ENCODE results near the gene AP5B1. TPM values are rescaled to one million over a fixed set of nuclear protein-coding genes. Genes with fewer than 3 reads are reported as not detected.
A peak's percentile ranks its signal among the peaks of the same experiment; 100 is the strongest.
"Not testable (repeated sequence)": the region's sequence is repeated elsewhere in the genome, so short reads cannot be mapped to it uniquely, and the experiment has no call there.

Gene AP5B1
- polyA plus RNA-seq, 10 donors = 1.4 to 3.0 (median 2.2) TPM

DNA sequence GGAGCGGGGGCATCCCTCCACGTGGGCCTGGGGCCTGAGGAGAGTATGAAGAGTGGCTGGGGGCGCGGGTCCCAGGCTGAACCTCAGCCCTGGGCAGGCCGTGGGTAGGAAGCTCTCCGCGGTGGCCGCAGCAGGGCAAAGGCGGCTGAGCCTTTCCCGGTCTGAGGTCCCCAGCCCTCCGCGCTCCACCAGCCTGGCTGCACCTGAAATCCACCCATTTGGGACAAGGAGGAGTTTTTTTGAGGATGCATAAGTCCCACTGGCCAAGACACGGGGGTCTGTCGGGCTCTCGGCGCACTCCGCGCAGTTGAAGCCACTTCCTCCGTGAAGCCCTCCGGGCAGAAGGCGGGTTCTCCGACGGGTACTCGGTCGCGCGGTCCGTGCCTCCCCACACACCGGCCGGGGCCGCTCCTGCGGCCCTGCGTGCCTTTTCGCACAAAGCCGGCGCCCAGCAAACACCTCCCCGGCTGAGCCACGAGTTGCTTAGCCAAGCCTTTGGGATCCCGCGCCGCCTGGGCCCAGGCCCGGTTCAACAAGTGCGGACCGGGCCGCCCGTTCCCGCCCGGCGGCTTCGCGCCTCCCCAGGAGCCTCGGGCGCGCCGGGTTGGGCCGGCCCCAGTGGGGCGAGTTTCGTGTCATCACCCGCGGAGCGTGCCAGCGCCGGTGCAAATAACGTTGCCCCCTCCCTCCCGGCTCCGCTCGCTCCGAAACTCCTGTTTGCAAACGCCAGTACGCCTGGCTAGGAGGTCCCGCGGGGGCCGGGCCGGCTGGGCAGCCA lies 5.4 kb upstream of the AP5B1 start:
- DNase-seq = no peak

DNA sequence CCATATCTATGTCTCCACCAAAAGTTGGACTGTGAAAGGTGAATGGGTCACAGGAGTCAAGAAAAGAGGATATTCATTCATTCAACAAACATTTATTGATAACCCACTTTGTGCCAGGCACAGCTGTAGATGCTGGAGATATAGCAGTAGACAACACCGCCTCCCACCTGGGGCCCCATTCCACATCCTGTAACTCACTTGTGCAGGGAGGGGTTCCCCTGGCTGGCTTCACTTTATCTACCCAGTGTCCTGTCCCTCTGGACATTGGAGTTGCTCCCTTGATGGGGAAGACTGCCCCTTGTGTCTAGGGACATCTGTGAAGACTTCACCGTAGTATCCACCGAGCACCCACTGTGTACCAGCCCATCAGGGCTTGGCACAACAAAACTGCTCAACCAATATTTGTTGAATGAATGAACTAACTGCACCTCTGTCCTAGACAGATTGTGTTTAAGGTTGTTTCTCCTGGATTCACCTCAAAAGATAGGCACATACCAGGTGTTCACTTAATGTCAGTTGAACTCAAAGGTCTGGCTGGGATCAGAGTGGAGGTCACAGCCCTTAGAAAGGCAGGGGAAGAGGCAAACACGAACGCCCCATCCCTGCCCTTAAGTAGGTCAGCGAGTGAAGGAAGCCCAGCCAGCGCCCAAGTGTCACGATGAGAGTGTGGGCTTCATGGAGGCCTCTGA lies 4.7 kb upstream of the AP5B1 start:
- DNase-seq = no peak

DNA sequence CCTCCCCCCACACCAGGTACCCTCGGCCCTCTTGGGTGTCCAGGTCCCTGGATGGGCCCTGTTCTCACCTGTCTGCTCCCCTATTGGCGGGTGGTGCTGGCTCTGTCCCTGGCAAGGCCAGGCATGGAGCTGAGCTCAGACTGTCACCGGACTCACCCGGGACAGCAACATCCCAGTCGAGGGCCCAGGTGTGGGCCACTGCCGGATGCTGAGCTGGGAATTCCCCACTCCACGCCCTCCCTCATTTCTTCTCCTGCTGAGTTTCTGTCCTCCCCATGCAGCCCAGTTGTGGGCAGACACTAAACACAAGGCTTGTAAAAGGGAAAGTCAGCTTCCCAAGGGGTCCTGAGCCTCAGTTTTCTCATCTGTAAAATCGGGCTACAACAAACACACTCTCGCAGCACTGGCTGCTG lies 2.0 kb upstream of the AP5B1 start:
- DNase-seq = no peak

DNA sequence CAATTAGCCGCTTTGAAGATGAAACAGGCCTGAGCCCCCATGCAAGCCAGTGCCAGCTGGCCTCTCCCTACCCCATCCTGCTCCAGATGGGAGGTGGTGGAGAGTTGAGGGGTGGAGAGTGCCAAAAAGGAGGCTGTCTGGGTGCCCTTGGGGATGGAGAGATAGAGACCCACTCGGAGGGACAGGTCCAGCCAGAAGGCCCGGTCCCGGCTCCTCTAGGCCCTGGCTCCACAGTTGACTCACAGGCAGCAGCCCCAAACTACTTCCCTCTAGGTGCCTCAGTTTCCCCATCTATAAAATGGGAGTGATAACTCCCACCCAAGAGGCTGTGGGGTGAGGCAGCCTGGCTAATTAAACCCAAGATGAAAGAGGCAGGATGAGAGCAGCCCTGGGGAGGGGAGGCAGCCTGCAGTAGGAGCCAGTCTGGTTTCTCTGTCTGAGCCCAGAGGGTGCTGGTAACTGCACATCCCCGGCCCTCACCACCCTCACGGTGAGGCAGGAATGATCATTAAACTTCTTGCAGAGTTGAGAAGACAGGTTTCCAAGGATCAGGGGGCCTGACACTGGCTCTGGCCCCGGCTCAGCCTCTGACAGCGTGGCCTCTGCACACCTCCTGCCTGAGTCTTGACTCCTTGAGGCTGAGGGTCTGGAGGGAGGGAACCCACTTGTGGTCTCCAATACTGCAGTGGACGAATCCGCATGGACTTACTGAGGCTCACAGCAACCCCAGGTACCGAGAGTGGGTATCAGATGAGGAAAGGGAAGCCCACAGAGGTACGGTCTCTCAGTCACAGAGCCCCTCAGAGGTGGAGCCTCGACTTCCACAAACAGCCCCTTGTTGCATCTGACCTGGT lies 1.4 kb upstream of the AP5B1 start:
- DNase-seq = no peak

DNA sequence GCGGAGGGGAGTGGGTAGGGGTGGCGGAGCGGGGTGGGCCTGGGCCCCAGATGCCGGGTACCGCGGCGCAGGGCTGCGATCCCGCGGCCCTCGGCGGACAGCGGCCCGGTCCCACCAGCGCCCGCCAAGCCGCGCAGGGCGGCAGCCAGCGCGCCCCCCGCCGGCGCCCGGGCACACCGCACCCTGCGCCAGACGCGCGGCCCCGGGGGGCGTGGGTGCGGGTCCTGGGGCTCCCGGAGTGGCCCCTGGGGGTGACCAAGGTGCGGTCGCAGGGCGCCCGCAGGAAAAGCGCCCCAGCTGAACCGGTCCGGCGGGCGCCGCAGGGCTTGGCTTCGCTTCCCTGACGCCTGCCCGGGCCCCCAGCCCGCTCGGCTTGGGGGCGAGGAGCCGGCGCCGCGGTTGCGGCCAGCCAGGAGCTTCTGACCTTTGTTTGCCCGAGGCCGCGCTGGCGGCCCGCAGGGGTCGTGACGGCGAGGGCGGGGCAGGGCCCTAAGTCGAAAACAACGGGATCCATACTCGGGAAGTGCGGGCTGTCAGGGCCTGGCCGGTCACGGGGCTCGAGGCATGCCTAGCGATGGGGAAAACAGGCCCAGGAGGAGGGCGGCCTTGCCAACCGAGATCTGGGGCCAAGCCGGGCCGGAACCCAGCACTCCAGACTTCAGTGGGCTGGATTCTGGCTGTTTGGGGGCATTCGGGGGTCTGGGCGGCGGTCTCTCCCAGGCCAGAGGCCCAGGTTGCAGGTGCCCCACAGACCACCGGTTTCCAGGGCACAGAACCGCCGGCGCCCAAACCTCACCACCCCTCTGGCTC lies 581 bp upstream of the AP5B1 start:
- DNase-seq = peak in 1 of 3 donors; percentile 57

DNA sequence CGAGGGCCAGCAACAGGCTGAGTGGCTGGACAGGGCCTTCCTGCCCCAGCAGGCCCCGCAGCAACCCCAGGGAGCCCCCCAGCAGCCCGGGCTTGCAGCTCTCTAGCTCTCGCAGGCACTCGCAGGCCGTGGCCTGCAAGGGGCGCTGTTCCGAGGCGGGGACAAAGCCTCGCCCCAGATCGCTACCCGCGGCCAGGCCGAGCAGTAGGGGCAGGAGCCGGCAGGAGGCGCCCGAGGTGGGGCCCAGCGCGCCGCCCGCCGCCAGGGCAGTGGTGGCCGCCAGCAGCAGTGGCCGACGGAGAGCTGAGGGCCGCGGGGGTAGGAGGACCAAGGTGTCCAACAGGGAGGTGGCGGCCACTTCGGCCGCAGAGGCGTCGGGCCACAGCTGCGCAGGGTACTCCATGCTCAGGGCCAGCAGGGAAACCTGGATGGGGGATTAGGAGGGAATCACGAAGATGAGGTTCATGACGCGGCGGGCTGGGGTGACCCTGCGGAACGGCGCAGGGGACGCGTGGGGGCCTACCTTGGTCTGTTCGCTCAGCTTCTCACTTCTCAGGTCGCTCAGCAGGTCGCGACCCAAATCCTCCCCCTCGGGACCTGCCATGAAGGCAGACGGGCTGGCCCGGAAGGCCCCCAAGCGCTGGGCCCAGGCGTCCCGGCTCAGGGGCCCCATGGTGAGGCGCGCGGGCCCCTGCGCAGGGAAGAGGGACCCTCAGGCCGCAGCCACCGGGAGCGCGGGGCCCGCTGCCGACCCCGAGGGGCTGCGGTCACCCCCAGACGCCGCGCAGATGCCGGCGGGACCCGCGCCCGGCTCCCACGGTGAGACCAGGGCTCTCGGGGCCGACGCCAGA lies 632 bp downstream of the AP5B1 start:
- peak; percentile 43 to 77 (median 49) for DNase-seq

DNA sequence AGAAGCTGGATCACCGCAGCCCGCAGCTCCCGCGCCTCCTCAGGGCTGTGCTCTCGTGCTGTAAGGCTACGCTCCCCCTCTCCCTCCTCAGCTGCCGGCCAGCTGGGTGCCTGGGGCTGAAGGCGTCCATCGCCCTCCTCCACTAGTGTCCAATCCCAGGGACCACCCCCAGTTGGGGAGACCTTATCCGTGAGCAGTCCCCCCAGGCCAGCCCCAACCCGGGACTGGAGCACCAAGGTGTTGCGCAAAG lies 1.2 kb downstream of the AP5B1 start:
- DNase-seq = no peak

DNA sequence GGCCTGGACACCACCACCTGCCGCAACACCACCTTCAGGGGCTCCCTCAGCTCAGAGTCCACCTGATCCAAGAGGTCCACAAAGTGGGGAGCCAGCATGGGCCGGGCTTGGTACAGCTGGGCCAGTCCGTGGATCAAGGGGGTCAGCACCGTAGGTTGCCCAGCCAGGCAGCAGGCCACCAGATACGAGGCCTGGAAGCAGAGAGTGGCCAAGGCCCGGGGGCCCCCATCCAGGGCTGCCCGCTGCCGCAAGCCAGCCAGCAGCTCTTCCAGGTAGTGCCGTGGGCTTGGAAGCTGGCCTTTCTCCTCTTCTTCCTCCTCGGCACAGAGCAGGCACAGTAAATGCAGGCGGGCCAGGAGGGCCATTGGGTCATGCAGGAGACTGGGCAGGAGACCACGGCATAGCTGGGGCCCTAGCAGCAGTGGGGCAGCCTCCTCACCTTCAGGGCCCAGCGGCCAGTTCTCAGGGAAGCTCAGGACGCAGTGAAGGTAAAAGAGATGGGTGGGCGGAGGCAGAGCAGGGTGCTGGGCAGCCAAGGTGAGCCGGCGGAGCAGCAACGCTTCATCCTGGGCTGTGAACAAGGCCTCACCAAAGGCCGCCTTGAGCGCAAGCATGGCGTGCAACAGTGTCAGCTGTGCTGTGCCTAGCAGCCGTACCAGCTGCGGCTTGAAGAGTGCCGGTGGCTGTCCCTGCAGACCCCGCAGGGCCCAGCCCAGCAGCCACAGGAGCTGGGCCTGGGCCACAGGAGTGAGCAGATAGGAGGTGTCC lies 1.7 kb downstream of the AP5B1 start:
- DNase-seq = no peak

DNA sequence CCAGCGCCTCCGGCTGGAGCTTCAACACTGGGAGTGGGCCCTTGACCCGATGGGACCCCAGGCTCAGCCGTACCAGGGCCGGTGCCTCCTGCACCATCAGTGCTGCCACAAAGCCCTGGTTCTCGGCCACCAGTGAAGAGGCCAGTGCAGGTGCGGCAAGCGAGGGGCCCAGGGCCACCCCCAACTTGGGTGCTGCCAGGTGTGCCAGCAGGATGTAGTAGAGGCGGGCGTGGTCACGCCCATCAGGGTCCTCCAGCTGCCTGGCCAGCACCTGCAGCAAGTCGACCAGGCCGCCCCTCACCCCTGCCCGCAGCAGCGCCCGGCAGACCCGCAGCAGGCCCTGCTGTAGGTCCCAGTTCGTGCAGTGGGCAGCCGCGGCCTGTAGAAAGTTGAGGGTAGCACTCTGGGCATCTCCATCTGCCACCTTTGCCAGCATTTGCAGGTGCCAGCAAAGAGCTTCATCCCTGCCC lies 2.3 kb downstream of the AP5B1 start:
- DNase-seq = no peak

DNA sequence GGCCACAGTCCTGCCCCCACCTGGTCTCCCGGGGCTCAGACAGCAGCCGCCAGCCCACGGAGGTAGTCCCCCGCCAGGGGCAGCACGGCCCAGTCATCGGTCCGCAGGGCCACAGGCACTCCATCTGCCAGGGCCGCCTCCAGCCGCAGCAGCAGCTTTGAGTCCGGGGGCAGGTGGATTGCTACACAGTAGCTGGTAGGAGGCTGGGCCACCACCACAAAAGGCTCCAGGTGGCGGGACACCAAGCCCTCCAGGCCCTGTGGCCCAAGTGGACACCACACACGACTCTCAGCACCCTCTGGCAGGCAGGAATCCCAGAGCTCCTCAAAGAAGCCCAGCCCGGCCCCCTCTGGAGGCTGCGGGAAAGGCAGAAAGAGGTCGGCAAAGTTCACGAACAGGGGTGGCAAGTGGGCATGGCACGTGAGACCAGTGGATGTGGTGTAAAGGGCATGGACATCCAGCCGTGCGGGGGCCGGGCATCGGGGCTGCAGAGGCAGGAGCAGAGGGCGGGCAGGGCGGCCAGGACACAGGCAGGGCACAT lies 2.9 kb downstream of the AP5B1 start:
- no peak for DNase-seq

DNA sequence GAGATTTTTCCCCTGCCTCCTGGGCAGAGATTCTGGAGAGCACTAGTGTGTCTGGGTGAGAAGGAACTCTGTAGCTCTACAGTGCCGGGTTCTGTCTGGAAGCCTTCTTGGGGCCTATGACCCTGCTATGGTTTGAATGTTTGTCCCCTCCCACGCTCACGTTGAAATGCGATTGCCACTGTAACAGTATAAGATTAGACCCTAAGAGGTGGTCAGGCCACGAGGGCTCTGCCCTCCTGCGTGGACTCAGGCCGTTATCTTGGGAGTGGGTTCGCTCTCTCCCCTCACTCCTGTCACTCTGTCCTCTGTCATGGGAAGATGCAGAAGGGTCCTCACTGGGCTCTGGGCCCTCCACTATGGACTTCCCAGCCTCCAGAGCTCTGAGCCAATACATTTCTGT lies 3.5 kb downstream of the AP5B1 start:
- no peak for DNase-seq

DNA sequence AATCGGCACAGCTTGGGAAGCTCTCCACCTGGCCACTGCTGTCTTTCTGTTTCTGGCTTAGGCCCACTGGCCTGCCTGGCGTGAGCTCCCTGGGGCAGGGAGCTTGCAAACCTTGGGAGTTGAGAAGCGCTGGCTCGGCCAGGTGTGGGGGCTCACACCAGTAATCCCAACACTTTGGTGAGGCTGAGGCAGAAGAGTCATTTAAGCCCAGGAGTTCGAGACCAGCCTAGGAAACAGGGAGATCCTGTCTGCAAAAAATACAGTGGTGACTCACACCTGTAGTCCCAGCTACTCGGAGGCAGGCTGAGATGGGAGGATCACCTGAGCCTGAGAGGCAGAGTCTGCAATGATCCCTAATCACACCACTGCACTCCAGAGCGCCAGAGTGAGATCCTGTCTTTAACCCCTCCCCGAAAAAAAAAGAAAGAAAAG lies 4.0 kb downstream of the AP5B1 start:
- no peak for DNase-seq

DNA sequence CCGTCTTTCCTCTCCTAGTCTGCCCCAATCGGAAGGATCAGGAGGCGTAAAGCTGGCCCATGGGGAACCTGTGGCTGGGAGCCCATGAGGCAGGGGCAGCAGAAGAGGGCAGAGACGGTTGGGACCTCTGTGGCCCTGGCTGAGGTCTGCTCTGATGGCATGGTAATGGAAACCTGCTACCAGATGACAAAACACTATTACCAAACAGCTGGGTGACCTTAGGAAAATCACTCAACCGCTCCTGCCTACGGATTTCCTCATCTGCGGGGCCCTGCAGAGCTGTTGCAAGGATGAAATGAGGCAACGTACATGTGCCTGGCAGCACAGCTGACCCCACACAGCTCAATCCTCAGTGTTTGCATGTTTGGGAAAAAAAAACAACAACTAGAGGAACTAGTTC lies 4.6 kb downstream of the AP5B1 start:
- DNase-seq = no peak

DNA sequence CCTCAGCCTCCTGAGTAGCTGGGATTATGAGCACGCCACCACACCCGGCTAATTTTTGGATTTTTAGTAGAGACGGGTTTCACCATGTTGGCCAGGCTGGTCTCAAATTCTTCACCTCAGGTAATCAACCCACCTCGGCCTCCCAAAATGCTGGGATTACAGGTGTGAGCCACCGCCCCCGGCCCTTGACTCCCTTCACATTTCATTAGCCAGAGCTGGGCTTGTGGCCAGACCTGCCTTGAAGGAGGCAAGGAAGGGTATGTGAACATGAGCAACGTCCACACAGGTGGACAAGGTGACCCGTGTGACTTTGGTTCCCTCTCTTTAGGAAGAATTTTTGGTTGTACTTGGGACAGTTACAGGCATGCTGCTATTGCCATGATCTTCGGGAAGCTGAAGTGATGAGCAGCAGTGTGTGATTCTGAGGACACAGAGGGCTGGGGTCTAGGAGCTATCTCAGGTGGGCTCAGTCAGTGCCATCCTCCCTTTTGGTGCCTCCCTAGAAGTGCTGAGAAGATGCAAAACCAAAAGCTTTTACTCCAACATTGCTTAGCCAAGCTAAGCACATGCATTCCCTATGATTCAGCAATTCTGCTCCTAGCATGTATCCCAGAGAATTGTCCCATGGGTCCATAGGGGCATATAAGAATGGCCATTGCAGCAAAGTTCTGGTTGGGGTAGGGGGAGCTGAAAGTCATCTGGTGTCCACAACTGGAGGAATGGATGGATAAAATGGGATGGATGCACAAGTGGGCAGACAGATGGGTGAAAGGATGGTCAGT lies 6.1 kb downstream of the AP5B1 start:
- no peak for DNase-seq

DNA sequence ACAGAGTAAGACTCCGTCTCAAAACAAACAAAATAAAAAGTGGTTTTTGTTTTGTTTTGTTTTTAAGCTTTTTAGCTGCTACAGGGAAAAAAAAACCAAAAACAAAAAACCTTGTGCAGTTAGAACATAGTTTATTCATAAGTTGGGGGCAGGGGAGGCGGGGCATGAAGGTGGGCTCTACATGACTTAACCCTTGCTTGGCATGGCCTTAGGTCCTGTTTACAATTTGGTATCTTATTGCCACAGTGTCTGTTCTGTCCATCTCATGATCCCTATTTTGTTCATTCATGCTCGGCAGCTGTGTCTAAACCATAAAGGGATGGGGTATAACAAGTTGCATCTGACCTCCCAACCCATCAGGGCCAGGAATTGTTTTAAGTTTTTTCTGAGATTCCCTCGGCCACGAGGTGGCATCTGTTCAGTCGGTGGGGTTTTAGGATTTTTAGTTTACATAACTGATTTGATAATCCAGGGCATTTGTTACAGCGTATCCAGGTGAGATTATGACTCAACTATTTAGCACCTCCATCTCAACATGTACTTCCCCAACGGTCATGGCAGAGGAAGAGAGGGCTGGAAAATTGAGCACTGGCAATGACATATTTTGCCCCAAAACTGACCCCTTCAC lies 6.9 kb downstream of the AP5B1 start:
- DNase-seq = no peak

DNA sequence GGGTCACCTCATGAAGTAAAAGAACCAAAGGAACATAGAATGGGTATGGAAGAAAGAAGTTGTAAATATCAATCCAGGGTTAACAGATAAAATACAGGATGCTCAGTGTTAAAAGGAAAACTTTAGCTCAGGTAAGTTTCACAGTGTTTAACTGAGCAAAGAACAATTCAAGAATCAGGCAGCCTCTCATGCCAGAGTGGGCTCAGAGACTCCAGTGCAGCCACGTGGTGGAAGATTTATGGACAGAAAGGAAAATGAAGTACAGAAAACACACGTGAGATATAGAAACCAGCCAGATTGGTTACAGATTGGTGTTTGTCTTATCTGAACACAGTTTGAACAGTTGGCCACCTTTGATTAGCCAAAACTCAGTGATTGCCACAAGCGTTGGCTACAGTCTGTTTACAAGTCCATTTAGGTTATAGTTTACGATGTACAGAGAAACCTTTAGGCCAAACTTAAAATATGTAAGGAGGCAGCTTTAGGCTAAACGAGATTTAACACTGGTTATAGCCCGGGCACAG lies 9.1 kb downstream of the AP5B1 start:
- no peak for DNase-seq

DNA sequence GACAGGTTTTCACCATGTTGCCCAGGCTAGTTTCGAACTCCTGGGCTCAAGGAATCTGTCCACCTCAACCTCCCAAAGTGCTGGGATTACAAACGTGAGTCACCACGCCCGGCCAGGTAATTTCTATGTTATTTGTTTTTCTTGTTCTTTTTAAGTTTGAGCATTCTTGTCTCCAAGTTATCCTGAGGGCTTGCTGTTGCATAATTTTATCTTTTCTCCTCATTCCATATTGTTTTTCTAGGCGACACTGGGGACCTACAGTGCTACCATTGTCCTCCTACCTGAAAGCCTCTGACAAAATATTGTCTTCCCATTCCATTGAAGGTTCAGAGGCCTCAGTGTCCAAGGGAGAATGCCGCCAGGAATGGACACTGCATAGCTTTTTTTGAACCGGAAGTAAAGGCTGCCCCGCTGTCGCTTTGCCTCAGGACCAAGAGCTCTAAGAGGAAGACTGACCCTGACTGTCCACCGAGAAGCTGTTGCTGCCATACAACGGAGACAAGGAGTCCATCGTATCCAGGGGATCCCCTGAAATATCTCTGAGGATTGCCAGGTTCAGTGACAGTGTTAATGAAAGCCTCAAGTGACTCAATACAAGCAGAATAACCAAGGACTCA lies 9.7 kb downstream of the AP5B1 start:
- no peak for DNase-seq

DNA sequence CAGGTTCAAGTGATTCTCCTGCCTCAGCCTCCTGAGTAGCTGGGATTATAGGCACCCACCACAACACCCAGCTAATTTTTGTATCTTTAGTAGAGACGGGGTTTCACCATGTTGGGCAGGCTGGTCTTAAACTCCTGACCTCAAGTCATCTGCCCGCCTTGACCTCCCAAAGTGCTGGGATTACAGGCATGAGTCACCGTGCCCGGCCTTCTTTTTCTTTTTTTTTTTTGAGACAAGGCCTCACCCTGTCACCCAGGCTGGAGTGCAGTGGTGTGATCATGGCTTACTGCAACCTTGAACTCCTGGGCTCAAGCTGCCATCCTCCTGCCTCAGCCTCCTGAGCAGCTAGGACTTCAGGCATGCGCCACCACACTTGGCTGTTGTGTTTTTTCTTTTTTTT lies 13.0 kb downstream of the AP5B1 start:
- DNase-seq = not testable (repeated sequence)
